Measurements from ENCODE around the gene MRNIP. TPM values are rescaled to one million over a fixed set of nuclear protein-coding genes. Genes with fewer than 3 reads are reported as not detected.

The MRNIP gene
- total RNA-seq, 1 experiment from 2014 or later: 39.9 TPM

- Histone ChIP-seq H3K9me2 (ENCODE audit: insufficient read depth) (no peaks in the 10 kb centered on the region), H3K27me3 (ENCODE audit: insufficient read depth, low read depth) (no peaks in the 10 kb centered on the region), H3K27ac (no peak overlapping the region), H2AFZ (no peak overlapping the region), H3K36me3 (ENCODE audit: low read depth) (no peaks in the 10 kb centered on the region), H3K9me3 (ENCODE audit: insufficient read depth, low read depth) (no peaks in the 10 kb centered on the region), H4K20me1 (ENCODE audit: insufficient read depth) (no peaks in the 10 kb centered on the region), H3K4me1 (replicated peaks; ENCODE audit: insufficient read depth) (no peaks in the 10 kb centered on the region), H3K4me3 (no peak overlapping the region), H3K4me2 (no peak overlapping the region), H3F3A (ENCODE audit: insufficient read depth, low read depth) (no peaks in the 10 kb centered on the region), H3K79me2 (ENCODE audit: low read depth) (no peaks in the 10 kb centered on the region)
- DNase-seq: no peak
- ChIA-PET CTCF (no interaction called here), POLR2A (ENCODE audit: unreplicated experiment) (no interaction called here)
- TF ChIP-seq, protein P1, sequence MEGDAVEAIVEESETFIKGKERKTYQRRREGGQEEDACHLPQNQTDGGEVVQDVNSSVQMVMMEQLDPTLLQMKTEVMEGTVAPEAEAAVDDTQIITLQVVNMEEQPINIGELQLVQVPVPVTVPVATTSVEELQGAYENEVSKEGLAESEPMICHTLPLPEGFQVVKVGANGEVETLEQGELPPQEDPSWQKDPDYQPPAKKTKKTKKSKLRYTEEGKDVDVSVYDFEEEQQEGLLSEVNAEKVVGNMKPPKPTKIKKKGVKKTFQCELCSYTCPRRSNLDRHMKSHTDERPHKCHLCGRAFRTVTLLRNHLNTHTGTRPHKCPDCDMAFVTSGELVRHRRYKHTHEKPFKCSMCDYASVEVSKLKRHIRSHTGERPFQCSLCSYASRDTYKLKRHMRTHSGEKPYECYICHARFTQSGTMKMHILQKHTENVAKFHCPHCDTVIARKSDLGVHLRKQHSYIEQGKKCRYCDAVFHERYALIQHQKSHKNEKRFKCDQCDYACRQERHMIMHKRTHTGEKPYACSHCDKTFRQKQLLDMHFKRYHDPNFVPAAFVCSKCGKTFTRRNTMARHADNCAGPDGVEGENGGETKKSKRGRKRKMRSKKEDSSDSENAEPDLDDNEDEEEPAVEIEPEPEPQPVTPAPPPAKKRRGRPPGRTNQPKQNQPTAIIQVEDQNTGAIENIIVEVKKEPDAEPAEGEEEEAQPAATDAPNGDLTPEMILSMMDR (conservative IDR thresholded peaks at IDR 0.05): no peak
- TF ChIP-seq EZH2 (IDR thresholded peaks at IDR 0.05; ENCODE audit: low read depth): no peak
- intact Hi-C loops (cut with micrococcal nuclease; ENCODE audit: unreplicated experiment): no loop called here
- BruUV-seq (replicated peaks): no TSS peak
Measured at GRCh38 chr5:179869101-179869500, 10.5 kb upstream of the MRNIP start.

DNA sequence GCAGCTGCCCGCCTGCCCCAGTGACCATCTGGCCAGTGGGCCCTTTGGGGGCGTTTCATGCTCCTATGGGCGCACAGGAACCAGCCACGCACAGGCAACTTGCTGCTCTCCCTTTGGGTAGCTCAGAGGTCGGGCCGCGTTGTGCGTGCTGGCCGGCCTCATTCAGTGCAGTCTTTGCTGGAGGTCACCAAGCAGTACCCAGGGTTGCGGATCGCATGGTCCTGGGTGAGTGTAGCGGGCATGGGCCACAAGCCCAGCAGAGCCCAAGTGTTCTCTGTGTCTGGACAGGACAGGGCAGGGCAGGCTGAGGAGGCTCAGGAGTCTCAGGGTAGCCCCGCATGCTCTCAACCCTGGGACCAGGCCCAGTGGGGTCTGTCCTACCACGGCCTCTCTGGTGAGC lies 9.9 kb upstream of the MRNIP start:
- CTCF ChIA-PET: no interaction called here
- no peaks in the 10 kb centered on the region for H3K36me3 ChIP-seq (ENCODE audit: low read depth)
- TF ChIP-seq, protein P1 (conservative IDR thresholded peaks at IDR 0.05): no peak
- TF ChIP-seq EZH2 (IDR thresholded peaks at IDR 0.05; ENCODE audit: low read depth): no peak

GRCh38 chr5:179867476-179867875 lies 8.9 kb upstream of the MRNIP start:
- no peak for DNase-seq
- Histone ChIP-seq H2AFZ (no peak overlapping the region), H3K27me3 (ENCODE audit: insufficient read depth, low read depth) (no peaks in the 10 kb centered on the region), H3K27ac (no peak overlapping the region), H3F3A (ENCODE audit: insufficient read depth, low read depth) (no peaks in the 10 kb centered on the region), H3K4me2 (no peak overlapping the region), H4K20me1 (ENCODE audit: insufficient read depth) (no peaks in the 10 kb centered on the region), H3K9me2 (ENCODE audit: insufficient read depth) (no peaks in the 10 kb centered on the region), H3K9me3 (ENCODE audit: insufficient read depth, low read depth) (no peaks in the 10 kb centered on the region), H3K4me1 (replicated peaks; ENCODE audit: insufficient read depth) (no peaks in the 10 kb centered on the region), H3K4me3 (no peak overlapping the region), H3K36me3 (ENCODE audit: low read depth) (no peaks in the 10 kb centered on the region), H3K79me2 (ENCODE audit: low read depth) (no peaks in the 10 kb centered on the region)
- CTCF ChIA-PET: no interaction called here
- POLR2A ChIA-PET (ENCODE audit: unreplicated experiment): no interaction called here
- no peak for TF ChIP-seq EZH2 (IDR thresholded peaks at IDR 0.05; ENCODE audit: low read depth)
- TF ChIP-seq, protein P1 (conservative IDR thresholded peaks at IDR 0.05): no peak
- intact Hi-C loops (cut with micrococcal nuclease; ENCODE audit: unreplicated experiment): no loop called here
- no TSS peak for BruUV-seq (replicated peaks)

More for the DNA sequence above, 9.9 kb upstream of the MRNIP start:
- Histone ChIP-seq H2AFZ (no peak overlapping the region), H3K9me2 (ENCODE audit: insufficient read depth) (no peaks in the 10 kb centered on the region), H3K4me3 (no peak overlapping the region), H3K9me3 (ENCODE audit: insufficient read depth, low read depth) (no peaks in the 10 kb centered on the region), H3K79me2 (ENCODE audit: low read depth) (no peaks in the 10 kb centered on the region), H3K4me2 (no peak overlapping the region), H3K27me3 (ENCODE audit: insufficient read depth, low read depth) (no peaks in the 10 kb centered on the region), H3K27ac (no peak overlapping the region), H3F3A (ENCODE audit: insufficient read depth, low read depth) (no peaks in the 10 kb centered on the region), H3K4me1 (replicated peaks; ENCODE audit: insufficient read depth) (no peaks in the 10 kb centered on the region), H4K20me1 (ENCODE audit: insufficient read depth) (no peaks in the 10 kb centered on the region)
- no peak for DNase-seq
- no TSS peak for BruUV-seq (replicated peaks)
- intact Hi-C loops (cut with micrococcal nuclease; ENCODE audit: unreplicated experiment): no loop called here
- POLR2A ChIA-PET (ENCODE audit: unreplicated experiment): no interaction called here
